Measurements from ENCODE around the gene MINDY4.

The MINDY4 gene

DNA sequence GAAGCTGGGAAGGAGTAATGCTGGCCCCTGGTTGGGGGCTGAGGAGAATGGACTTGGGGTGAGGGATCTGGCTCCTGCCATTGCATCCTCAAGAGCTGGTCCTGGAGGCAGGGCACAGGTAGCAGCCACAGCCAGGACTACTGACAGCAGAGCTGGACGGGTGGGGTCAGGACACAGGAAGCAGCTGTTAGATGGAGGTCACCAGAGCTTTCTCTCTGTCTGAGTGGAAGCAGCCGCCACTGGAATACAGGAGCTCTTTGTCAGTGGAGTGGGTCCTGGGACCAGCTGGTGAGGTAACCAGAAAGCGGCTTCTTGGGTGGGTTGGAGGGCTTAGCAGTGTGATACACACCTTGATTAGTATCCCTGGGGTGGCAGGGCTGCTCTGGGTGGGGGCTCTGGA lies 82.4 kb downstream of the MINDY4 start:
- no peak for DNase-seq (ENCODE audit: low spot score)

DNA sequence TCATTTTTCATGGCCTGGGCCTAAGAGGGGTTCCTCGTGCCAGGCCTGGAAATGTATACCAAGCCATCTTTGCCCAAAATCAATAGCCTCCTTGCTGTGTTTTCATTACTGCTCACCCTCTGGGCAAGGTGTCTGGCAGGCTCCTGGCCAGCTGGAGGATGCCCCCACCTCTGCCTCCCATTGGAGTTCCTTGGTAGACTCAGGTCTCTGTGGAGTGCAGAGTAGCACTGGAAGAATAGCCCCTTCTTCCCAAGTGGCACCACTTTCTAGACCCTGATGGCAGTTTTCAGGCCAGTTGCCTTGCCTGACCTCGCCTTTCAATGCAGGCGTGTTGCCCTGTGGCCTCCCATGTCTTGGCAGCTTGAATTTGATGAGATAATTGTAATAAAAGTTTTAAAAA lies 84.7 kb downstream of the MINDY4 start:
- DNase-seq (ENCODE audit: low spot score) = no peak

DNA sequence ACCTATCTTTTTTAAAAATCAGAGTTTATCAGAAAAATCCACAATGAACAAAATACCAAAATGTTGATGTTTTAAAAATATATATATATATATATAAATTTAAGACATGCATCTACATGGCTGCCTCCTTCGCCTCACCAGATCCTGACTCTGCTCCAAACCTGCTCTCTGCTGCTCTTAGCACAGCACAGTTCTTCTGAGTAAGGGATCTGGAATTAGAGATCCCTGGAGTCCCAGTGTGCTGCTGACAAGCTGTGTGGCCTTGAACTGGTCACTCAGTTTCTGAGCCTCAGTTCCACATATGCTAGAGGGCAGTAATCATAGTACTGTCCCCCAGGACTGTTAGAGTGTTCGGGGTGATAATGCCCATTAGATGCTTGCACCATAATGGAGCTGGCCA lies 87.4 kb downstream of the MINDY4 start:
- DNase-seq (ENCODE audit: low spot score) = no peak

DNA sequence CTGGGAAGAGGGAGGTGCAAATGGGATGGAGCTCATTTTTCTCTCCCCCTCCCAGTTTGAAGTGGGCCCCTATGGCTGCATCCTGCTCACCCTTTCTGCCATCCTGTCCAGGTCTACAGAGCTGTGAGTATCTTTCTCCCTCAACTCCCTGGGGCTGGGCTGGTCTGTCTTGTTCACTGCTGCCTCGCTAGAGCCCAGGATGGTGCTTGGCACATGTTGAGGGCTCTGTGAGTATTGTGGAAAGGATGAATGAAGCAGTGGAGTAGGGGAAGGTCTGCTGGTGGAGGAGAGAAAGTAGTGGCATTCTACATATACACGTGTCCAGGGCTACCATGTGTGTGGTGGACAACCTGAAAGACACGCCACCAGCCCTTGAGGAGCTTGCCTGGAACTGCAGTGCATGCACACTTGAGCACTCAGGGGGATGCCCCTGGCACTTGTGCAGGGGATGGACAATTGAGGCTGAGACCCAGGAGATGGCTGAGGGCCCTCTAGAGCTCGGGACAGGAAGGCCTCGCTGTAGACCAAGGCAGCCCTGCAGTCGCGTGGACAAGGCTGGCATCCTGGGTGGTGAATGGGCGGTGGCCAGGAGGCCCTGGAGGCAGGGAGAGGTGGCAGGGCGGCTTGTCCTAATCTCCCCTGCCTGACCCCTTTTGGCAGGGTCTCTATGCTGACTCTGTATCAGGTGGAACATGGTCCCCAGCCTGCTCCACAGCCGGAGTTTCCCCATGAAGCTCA lies 88.2 kb downstream of the MINDY4 start:
- DNase-seq (ENCODE audit: low spot score) = no peak

DNA sequence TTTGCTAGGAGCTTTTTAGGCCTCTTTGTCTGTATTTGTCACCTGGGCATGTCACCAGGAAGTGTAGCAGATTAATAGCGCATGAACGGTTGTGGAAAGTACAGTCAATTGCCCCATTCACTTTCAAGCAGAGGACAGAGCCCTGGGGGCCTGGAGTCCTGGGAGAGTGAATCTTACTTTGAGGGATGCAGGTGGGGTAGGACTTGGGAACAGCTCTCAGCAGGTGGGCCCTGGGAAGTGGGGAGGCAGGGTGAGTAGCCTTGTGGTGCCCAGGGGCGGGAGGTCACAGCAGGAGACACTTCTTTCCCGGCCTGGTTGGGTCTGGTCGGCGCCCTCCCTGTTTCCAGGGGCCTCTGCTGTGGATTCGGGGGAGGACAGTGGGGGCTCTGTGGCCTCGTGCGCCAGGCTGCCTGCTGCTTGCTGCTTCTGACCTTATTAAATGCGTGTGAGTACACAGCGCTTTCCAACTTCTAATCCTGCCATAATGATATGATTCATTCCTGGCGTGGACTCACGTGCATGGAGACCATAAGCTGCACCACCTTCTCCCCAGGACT lies 88.8 kb downstream of the MINDY4 start:
- no peak for DNase-seq (ENCODE audit: low spot score)

DNA sequence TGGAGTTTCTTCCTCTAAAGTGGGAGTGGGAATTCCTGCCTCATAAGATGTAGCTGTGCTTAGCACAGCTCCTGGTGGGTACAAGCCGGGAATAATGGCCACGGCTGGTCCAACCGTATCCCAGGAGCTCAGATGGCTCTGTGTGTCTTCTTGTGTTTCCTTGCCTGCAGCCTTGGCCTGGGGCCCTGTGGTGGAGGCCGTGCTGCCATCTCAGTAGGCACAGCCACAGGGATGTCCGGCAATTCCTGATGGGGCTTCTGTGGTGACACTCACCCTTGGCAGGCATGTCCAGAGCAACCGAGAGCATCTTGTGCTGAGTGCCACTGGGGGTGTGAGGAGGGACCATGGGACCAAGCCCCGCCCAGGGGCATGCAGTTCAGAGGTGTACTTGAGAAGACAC lies 90.4 kb downstream of the MINDY4 start:
- DNase-seq (ENCODE audit: low spot score) = no peak

DNA sequence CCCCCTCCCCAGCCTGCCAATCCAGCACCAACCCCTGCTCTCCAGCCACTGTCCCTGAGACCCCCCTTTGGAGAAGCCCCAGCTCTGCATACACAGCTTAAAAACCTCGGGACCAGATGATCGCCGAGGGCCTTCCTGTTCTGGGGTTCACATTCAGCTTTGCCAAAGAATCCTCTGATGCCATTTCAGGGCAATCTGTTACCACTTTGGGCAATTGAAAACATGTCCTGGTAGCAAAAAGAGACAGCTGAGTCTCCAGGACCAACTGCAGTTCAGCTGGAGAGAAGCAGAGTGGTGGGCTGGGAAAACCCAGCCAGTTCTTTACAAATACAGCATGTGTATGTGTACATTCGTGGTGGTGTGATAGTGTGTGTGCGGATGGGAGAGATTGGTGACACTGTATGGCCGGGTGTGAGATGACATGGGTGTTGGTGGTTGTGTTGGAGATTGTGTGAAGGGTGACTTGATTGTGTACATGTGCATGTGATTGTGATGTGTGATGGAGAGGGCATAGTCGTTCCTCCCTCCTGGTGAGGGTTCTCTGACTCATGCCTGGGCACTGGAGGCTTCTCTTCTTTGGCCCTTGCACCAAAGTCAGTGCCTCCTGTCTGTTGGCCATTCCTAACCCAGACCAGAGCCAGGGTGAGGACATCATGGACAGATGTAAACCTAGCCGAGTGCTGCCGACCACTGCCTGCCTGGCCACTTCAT lies 91.9 kb downstream of the MINDY4 start:
- no peak for DNase-seq (ENCODE audit: low spot score)

DNA sequence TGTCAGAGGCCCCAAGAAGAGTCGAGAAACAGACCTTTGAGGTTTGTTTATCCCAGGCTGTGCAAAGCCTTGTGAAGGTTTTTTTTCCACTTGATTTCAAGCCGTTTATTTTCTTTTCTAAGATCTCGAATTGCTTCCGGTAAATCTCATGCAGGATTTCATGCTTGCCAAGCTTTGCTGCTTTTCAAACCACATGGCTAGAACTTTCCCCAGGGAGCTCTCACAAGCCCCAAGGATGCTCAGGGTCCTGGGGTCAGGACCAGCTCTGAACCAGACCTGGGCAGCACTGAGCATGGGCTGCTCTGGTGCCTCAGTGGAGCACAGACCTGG lies 92.5 kb downstream of the MINDY4 start:
- DNase-seq (ENCODE audit: low spot score) = no peak

DNA sequence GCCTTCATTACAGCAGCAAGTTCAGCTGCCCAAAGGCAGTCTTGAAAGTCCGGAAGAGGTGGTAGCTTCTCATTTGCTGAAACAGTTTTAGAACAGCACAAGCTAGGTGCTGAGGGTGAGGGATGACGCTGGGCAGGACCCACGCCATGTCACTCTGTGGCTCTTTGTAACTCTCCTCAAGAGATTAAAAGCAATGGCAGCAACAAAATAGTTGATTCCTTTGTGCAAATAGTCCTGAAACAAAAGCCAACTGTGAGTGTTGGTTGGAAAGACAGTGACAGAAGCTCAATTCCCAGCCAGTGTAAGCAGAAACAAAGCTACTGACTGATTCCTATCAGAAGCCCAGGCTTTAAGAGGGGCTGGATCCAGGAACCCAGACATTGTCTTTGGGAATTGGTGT lies 92.9 kb downstream of the MINDY4 start:
- DNase-seq (ENCODE audit: low spot score) = no peak

DNA sequence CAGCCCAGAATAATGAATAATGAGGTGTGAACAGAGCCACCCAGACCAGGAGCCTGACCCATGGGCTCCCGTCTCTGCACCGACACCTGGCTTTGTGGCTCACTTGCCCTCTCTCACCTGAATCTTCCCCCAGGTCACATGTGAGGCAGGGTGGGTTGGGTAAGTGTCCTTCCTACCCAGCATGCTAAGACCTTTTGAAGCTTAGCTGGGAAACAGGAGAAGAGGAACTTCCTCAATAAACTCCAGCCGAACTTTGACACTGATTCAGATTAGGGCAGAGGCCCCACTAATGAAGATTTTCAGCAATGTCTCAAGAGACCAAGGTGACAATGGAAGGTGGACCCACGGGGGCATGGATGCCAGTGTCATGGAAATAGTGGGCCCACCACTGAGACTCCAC lies 93.9 kb downstream of the MINDY4 start:
- DNase-seq (ENCODE audit: low spot score) = no peak

DNA sequence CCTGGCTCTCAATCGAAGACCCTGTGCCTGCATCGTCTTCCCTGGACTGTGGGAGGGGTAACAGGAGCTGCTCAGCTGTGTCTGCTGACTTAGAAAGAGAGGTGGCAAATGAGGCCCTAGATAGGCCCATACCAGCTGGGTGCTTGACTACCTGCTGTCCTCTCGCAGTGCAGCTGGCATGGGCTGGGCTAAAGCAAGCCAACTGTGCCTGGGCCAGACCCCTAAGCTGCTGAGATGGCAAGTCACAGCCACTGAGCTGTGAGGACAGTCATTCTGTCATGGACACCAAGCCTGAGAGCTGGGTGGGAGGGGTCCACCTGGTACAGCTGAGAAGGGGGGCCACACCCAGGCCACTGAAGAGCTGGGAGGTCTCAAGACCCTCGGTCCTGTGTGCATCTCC lies 94.6 kb downstream of the MINDY4 start:
- DNase-seq (ENCODE audit: low spot score) = no peak

DNA sequence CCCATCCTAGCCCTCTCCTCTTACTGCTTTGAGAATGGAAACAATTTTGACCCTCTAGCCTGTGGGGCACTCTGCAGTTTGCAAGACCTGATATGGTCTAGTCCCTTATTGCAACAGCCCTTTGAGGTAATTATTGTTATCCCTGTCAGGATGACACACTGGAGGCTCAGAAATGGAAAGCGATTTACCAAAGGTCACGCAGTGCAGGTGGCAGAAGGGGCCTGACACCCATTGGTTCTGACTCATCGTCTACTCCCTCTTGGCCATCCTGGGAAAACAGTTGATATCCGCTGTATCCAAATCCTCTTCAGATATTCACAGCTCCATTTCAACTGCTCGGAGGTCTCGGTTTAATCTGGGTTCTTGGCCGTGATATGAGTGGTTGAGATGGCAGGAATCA lies 95.7 kb downstream of the MINDY4 start:
- DNase-seq (ENCODE audit: low spot score) = no peak

DNA sequence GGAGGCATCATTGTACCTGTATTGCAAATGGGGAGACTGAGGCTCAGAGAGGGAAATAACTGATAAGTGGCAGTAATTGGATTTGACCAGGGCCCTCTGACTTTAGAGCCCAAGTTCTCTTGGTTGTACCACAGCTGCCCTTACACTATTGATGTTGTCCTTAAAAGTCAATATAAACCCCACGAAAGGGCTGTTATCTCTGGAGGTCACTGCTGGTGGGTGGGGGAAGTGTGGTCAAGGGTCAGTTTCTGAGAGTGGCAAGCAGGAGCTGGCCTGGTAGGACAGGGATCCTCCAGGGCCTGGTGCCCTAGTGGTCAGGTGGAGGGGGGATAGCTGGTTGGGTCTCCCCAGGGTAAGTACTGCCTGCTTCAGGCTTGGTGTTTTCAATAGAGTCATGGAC lies 96.3 kb downstream of the MINDY4 start:
- DNase-seq (ENCODE audit: low spot score) = no peak

DNA sequence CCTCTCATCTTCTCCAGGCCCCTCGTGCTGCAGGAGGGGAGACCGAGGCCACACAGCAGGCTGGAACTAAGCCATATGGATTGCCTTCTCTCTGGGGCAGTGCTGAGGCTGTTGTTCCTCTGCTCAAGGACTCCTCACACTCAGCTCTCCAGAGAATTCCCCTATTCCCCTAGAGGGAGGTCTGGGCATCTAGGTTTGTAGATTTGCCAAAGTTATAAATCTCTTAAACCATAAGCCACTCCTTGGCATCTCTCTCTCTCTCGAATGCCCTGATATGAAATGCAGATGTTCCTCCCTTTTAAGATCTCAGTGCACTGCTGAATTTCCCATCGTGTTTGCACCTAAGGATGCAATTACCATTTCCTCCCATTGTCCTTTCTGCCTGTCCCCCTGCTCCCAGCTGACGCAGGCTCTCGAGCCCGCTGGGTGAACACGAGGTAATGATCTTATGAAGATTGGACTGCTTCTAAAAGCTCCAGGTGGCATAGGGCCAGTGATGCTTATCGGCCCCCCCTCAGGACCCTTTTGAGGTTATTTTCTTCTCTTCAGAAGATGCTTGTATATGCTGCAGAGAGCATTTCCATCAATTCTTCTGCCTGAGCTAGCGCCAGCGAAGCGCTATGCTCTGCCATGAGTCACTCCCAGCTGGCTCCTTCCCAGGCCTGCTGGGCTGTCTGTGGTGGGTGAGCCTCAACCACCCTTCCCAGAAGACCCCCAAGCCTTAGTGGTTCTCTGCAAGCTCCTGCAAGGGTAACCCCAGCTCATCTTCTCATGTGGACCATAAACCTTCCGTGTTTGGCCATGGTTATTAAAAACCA lies 98.8 kb downstream of the MINDY4 start:
- no peak for DNase-seq (ENCODE audit: low spot score)

DNA sequence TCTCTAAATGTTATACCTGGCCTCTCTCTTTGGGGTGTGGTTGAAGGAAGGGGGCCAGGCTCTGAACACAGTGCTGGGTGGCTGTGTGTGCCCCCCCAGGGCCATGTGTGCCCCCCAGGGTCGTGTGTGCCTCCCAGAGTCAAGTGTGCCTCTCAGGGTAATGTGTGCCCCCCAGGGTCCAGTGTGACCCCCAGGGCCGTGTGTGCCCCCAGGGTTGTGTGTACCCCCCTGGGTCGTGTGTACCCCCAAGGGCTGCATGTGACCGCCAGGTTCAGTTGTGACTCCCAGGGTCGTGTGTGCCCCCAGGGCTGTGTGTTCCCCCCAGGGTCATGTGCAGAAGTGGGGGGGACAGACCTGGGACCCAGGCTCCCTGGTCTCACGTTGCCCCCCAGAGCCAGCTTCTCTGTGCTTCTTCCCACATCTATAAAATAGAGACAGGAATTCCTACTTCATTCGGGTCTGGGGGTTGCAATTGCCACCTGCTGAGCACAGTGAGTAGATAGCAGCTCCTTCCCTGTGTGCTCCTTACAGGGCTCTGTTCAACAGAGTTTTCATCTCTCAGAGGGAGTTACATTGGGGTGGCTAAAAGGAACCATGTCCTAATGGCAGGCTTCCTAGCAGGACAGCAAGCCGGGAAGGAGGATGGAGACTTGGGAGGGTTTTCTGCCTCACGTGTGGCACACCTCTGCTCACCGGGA lies 99.8 kb downstream of the MINDY4 start:
- DNase-seq (ENCODE audit: low spot score) = no peak

DNA sequence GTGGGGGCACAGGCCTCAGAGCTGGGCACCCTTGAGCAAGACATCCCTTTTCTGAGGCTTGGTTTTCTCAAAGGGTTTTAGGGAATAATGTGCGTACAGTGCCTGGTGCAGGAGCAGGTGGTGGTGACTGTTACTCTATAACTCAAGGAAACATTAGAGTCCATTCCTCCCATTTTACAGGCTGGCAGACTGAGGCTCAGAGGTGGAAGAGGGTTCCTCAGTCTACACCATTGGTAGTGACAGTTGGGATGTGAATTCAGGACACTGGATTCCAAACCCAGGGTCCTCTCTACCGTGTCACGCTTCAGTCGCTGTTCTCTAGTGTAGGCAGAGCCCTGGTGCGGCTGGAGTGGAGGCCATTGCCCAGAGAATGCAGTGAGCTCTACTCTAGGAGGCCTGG lies 100.4 kb downstream of the MINDY4 start:
- DNase-seq (ENCODE audit: low spot score) = no peak

DNA sequence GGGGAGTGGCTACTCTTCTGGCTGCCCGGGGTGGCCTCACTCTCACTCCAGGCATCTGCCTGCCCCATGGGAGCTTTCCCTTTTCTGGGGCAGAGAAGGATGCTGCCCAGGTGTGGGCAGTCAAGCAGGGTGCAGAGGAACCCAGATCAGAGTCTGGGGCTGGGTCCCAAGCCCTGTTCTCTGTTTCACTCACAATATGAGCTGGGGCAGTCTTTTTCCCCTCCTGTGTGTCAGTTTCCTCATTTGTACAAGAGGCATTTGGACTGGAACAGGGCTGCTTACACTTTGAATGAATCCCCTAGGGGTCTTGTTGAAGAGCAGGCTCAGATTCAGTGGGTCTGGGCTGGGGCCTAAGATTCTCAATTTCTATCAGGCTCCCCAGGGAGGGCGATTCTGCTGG lies 102.0 kb downstream of the MINDY4 start:
- DNase-seq (ENCODE audit: low spot score) = no peak

DNA sequence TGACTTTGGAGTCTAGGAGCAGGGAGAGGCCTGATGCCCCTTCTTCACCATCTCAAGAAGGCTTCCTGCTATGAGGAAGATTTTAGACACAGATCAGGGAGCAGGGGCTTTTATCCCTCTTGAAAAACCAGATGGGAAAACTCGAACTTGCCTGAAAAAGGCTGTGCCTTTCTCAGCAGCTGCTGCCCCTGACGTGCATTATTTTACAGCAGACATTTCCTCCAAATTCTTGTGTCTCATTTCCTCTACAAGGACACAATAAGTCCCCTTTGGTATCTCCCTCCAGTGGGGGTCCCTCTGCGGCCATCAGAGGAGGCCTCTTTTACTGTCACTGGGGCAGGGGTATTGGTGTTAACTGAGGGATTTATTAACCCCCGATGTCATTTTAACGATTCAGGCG lies 102.4 kb downstream of the MINDY4 start:
- DNase-seq (ENCODE audit: low spot score) = no peak

DNA sequence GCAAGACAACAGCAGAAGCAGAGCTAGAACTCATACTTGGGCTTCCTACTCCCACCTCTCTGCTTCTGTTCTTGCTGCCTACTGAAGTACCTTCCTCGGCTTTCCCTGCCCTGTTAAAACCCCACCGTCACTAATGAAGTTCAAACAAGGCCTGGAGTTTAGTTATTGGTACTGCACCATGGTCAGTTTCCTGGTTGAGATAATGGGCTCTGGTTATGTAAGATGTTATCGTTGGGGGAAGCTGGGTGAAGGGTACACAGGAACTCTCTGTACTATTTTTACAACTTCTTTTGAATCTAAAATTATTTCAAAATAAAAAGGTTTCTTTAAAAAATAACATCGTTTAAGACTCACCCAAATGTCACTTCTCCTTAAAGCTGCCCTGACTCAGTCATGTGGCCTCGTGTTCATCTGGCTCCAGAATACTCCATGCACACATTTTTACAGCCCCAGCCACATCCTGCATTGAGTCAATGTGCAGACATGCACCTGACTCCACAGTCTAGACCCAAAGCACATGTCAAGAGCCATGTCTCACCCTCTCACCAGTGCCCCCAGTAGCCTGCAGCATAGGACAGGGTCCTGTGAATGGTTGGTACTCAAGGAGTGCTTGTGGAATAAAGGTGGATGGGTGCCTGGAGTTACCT lies 103.6 kb downstream of the MINDY4 start:
- no peak for DNase-seq (ENCODE audit: low spot score)

DNA sequence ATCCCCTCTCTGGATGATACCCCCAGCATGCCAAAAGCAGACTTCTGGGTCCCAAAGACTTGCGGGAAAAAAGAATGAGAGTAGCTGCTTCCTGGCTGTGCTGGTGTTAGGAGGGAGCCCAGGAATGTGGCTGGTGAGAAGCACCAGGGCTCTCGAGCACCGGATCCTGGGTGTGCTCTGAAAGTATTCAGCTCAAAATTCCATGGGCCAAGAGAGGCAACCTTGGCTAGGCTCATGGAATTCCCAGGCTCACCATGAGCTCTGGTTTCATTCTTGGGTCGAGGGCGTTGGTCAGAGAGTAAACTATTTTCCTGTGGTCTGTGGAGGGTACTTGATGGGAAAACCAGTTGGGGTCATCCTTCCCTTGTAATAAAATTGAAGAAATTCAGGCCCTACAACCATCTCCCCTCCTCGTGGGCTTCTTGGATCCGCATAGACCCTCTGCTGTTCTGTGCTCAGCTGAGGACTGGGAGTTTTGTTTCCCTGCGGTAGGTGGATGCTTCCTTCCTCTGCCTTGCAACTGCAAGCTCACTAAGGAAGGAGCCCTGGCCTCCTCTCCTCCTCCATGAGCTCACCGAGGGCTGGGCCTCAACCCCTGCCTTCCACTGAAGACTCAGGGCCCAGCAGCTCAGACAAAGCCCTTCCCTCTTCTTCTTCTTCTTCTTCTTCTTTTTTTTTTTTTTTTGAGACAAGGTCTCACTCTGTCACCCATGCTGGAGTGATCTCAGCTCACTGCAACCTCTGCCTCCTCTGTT lies 106.0 kb downstream of the MINDY4 start:
- no peak for DNase-seq (ENCODE audit: low spot score)

DNA sequence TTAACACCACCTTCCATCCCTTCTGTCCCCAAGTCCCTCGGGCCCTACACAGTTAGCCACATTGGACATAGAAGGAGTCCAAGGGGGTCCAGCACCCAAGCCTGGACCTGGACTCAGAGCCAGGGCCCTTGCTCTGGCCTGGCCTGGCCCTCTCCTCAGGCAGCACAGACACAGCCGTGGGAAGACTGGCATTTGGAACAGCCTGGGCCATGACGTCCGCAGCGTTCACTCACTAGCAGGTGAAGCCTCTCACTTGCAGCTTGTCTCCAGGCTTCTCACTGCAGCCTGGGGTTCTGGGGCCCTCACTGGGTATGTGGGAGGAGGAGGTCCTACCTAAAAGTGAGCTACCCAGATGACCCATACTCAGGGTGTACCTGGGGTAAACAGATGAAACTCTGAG lies 106.8 kb downstream of the MINDY4 start:
- DNase-seq (ENCODE audit: low spot score) = no peak
